ENCODE data around the gene CR1L. TPM values are rescaled to one million over a fixed set of nuclear protein-coding genes. Genes with fewer than 3 reads are reported as not detected.
"Not testable (repeated sequence)": the region's sequence is repeated elsewhere in the genome, so short reads cannot be mapped to it uniquely, and the experiment has no call there.

The CR1L gene
- 1 to 10 TPM in 3 of 4 donors, under 1 TPM in 1; 0.81 to 2.1 (median 1.5) TPM for polyA plus RNA-seq (ENCODE audit: insufficient read length in 4 of 4)

DNA sequence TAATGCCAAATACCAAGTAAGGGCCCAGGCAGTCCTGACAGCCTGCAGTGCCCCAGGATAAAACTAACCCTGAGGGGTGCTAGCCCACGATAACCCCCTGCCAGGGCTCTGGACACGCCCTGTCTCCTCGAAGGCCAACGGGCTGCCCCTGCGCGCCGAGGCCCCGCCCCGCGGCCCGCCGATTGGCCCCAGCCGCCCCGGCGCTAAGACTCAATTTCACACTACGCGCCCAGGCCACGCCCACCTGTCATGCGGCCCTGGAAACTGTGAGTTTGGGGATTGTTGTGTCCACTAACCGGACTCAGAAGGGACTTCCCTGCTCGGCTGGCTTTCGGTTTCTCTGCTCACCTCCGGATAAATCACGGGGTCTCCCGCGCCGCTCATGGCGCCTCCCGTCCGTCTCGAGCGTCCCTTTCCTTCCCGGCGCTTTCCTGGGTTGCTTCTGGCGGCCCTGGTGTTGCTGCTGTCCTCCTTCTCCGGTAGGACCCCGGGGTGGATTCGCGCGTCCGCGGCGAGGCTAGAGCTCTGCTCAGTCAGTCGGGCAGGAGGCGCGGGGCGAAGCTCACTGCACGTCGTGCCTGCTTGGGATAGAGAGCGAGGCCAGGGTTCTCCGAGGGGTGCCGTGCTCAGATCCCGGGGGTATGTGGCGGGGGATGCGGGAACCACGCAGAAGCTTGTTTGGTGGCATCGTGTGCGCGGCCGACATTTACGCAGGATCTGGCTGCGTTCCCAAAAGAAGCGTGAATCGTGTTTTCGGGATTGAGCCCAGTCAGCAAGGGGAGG, at the start of gene CR1L:
CR1L (plus strand) TSS at position 282 of the 783 bp plus-strand sequence; CDS start at position 383, 101 bp downstream.
- peak; percentile 41 to 65 (median 58) for DNase-seq (ENCODE audit: low read depth in 4 of 4, low spot score in 3 of 4)

DNA sequence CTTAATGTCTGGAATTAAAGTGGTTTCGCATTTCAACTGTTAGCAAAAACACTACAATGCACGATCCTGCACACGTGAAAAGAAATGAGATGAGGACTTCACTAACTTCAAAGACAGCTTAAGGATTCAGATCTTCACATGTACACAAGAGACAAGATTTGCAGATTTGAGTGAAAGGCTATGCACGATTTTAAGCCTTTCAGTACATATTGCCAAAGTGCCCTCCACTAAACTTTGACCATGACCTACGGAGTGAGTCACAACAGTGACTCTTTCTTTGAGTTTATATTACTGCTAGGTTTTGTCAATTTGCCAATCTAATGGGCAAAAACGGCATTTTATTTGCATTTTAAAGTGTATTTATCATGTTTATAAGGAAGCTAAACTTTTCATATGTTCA, 41.2 kb upstream of the CR1L start:
- no peak for DNase-seq (ENCODE audit: low read depth in 4 of 4, low spot score in 3 of 4)

DNA sequence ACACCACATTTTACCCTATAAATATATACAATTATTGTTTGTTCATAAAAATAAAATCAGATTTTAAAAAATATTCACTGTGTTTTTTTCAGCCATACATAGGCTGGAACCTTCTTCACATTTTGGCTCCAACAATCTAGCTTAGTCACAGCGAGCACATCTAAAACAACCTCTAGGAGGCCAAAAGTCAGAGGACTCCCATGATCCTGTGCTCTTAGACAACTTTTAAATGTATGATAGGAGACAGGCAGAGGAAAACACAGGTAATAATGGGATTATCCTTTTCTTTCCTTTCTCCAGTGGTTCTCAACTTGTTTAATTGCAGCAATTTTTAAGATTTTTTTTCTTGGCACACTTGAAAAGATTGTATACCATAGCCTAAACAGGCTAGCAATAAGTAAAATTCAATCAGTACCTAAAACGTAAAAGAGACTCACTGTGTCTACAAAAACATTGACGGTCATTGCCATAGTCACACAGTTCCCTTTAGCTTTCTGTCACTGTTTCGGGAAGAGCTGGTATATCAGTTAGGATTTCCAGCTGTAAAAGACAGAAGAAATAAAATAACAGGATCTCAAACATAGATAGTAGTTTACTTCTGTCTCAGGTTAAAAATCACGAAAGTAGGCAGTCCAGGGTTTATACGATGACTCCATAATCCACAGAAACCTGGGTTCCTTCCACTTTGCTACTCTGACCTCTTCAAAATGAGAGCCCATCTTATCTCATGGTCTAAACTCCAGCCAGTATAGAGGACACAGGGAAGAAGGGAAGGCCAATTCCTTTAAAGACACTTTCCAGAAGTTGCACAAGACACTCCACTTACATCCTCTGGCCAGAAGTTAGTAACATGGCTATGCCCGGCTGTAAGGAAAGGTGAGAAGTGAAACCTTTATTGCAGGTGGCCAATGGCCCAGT, 39.2 kb upstream of the CR1L start:
- DNase-seq (ENCODE audit: low read depth in 4 of 4, low spot score in 3 of 4): no peak

DNA sequence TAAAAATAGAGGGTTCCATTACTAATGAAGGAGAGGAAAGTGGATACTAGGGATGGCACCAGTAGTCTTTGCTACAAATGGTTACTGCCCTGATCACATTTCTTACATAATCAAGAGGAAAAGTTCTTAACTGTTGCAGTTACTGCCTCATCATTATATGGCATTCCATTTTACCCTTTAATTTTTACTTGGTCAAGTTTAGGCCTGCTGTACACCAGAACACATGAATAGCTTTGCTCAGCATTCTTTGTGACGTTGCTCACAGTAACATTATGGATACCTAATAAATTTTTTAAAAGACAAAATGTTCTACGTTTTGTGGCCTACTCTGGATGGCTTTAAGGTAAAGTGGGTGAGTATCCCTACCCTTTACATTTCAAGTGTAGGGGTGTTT, 38.6 kb upstream of the CR1L start:
- no peak for DNase-seq (ENCODE audit: low read depth in 4 of 4, low spot score in 3 of 4)

DNA sequence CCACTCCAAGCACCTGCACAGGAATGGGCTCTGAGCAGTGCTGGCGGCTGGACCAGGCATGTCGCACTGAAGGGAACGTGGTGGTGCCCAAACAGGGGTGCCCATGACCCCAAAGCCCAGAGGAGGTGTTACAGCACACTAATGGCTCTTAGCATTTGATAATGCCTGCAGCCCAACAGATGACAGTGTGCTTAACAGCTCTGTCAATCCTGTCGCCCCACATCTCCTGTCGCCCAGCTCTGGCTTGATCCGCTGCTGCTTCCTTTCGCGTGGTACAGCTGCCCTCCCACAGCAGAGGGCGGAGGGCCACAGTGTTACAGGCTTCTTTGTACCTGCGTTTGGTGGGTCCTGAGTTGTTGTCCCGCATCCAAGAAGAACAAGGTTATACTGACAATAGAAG, 32.2 kb upstream of the CR1L start:
- no peak for DNase-seq (ENCODE audit: low read depth in 4 of 4, low spot score in 3 of 4)

DNA sequence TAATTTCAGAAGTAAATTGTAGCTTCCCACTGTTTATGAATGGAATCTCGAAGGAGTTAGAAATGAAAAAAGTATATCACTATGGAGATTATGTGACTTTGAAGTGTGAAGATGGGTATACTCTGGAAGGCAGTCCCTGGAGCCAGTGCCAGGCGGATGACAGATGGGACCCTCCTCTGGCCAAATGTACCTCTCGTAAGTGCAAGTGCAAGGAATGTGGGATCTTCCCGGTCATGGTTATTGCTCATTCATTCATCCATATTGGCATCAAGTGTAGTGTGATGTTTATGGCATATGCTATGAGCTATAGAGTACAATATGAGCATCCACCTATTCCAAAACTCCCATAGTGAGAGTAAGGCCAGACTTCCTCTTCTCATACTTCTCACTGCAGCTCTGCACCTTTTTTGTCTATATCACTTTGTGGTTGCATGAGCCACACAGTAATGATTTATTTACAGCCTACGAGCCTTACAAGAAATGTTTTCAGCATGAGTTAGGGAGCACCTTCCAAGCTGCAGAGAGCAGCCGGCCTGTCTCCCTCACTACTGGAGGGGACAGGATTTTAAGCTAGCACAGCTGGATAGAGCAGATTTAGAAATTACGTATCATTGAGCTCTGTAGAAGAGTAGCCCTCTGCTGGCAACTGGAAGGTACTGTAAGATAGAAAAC, 24.9 kb upstream of the CR1L start:
- DNase-seq (ENCODE audit: low read depth in 4 of 4, low spot score in 3 of 4): peak; percentile 23 to 45 (median 38)

DNA sequence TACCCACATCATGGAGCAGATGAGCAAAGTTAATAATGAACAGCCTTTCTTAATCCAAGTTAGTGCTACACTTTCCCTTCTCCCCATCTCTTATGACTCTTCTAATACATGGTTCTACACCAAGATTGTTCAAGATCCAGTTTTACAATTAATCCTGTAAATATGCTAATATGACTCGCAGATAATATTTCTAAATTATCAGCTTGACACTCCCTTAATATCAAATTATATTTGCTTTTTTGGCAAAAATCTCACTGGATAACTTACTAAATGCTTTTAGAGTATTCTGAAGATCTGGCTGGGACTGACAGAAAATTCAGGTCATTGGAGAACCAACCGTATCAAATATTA, 24.4 kb upstream of the CR1L start:
- DNase-seq (ENCODE audit: low read depth in 4 of 4, low spot score in 3 of 4): no peak

DNA sequence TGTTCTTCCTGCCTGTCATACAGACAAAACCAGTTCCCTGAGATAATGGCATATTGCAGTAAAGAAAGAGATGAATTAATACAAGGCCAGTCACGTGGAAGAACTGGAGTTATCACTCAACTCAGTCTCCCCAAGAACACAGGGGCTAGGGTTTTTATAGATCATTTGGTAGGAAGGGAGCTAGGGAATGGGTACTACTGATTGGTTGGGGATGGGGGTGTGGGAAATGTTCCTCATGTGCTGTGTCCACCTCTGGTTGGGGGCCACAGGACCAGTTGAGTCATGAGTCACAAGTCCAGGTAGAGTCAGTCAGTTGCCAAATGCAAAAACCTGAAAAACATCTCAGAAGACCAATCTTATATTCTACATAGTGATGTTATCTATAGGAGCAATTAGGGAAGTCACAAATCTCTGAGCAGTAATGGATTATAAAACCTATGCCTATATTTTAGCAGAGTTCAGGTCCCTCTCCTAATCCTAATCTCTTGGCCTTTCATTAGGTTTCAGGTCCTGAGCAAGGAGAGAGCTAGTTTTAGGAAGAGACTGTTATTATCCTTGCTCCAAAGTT, 19.3 kb upstream of the CR1L start:
- DNase-seq (ENCODE audit: low read depth in 4 of 4, low spot score in 3 of 4): not testable (repeated sequence)

DNA sequence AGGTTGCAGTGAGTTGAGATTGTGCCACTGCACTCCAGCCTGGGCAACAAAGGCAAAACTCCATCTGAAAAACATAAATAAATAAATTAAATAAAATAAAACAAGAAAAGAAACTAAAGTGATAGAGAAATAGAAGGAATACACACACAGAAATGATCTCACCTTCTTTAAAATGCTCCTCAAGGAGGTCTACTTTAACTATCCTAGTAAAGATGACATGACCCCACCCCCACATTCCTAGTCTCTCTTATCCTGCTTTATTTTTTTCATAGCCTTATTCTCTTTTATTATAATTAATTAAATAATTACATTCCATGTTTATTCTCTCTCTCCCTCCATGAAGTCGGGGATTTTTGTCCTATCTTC, 18.0 kb upstream of the CR1L start:
- no peak for DNase-seq (ENCODE audit: low read depth in 4 of 4, low spot score in 3 of 4)

DNA sequence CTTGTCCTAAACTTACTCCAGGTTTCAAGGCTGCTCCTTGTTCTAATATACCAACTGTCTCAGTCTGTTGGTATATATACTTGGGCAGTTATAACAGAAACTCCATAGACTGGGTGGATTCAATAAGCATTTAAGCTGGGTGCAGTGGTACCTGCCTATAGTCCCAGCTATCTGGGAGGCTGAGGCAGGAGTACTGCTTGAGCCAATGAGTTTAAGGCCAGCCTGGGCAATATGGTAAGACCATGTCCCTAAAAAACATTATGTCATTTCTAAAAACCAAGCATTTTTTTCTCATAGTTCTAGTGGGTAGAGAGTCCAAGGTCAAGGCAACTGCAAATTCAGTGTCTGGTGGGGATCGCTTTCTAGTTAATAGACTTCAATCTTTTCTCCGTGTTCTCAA, 17.4 kb upstream of the CR1L start:
- DNase-seq (ENCODE audit: low read depth in 4 of 4, low spot score in 3 of 4): no peak

DNA sequence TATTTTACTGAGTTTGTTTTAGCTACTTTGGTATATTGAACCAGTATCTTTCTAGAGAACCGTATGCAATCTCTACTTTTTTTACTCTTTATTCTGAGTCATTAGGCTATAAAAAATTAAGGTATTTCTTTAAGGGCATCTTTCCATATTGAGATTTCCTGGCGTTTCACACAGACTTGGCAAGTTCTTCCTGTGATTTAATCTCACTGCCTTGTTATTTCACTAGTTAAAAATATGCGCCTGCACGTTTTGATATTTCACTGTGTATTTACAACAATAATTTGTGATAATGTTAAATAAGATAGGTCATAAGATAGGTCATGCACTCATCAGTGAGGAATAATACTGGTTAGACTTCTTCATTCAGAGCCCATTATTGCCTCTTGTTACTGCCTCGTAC, 16.2 kb upstream of the CR1L start:
- DNase-seq (ENCODE audit: low read depth in 4 of 4, low spot score in 3 of 4): no peak

DNA sequence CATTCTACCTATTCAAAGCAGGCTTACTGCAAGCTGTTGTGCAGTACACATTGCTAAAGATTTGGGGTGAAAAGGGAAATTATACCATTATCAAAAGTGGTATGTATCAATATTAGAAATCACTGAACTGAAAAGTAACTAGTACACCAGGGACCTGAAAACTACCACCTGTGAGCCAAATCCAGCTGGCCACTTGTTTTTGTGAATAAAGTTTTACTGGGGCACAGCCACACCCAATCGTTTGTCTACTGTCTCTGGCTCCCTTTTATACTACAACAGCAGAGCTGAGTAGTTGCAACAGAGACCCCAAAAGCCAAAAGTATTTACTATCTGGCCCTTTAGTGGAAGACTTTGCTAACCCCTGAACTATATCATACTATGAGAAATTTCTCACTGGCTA, 13.8 kb upstream of the CR1L start:
- no peak for DNase-seq (ENCODE audit: low read depth in 4 of 4, low spot score in 3 of 4)

DNA sequence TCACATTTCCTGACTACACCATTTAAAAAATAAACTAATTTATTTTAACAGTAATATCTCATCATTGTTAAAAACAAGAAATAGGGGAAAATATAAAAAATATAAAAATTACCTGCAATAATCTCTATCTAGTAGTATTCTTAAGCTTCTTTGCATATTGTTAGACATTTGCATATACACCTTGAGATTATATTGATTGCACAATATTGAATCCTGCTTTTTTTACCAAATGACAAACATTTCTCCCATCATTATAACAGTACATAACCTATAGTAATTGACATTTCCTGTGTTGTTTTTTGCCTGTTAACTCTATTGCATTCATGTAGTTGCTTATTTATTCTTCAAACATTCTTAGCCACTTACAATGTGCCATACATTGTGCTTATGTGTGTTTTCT, 11.7 kb upstream of the CR1L start:
- DNase-seq (ENCODE audit: low read depth in 4 of 4, low spot score in 3 of 4): no peak

DNA sequence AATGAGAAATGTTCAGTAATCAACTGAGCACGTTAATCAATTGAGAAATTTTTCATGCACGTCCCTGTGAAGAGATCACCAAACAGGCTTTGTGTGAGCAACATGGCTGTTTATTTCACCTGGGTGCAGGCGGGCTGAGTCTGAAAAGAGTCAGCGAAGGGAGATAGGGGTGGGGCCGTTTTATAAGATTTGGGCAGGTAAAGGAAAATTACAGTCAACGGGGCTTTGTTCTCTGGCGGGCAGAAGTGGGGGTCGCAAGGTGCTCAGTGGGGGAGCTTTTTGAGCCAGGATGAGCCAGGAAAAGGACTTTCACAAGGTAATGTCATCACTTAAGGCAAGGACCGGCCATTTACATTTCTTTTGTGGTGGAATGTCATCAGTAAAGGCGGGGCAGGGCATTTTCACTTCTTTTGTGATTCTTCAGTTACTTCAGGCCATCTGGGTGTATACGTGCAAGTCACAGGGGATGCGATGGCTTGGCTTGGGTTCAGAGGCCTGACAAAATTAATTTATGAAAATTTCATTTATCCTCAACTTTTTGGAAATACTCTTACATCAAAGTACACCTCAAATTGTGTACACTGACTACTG, 11.1 kb upstream of the CR1L start:
- not testable (repeated sequence) for DNase-seq (ENCODE audit: low read depth in 4 of 4, low spot score in 3 of 4)

DNA sequence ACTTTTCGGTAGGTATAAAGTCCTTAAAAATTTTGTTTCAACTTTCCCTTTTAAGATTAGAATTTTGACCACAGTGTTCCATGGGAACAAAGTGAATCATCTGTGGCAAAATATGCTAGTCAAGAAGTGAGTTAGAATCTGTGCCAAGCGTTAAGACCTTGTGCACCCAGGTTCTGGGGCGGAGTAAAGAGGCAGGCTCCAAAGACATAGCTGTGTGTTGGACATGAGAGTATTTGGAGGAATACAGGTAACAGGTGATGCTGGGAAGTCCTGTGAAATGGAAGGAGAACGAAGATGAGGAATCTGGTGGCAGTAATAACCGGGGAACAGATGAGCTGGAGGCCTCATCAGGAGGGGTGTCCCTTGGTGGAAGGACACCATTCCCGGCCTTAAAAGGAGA, 10.6 kb upstream of the CR1L start:
- DNase-seq (ENCODE audit: low read depth in 4 of 4, low spot score in 3 of 4): not testable (repeated sequence)

DNA sequence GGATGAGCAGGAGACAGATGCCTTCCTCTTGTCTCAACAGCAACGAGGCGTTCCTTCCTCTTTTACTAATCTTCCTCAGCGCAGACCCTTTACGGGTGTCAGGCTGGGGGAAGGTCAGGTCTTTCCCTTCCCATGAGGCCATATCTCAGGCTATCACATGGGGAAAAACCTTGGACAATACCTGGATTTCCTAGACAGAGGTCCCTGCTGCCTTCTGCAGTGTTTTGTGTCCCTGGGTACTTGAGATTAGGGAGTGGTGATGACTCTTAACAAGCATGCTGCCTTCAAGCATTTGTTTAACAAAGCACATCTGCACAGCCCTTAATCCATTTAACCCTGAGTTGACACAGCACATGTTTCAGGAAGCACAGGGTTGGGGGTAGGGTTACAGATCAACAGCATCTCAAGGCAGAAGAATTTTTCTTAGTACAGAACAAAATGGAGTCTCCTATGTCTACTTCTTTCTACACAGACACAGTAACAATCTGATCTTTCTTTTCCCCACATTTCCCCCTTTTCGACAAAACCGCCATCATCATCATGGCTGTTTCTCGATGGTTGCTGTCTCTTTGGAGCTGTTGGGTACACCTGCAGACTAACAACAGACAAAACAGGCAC, 9.3 kb upstream of the CR1L start:
- not testable (repeated sequence) for DNase-seq (ENCODE audit: low read depth in 4 of 4, low spot score in 3 of 4)

DNA sequence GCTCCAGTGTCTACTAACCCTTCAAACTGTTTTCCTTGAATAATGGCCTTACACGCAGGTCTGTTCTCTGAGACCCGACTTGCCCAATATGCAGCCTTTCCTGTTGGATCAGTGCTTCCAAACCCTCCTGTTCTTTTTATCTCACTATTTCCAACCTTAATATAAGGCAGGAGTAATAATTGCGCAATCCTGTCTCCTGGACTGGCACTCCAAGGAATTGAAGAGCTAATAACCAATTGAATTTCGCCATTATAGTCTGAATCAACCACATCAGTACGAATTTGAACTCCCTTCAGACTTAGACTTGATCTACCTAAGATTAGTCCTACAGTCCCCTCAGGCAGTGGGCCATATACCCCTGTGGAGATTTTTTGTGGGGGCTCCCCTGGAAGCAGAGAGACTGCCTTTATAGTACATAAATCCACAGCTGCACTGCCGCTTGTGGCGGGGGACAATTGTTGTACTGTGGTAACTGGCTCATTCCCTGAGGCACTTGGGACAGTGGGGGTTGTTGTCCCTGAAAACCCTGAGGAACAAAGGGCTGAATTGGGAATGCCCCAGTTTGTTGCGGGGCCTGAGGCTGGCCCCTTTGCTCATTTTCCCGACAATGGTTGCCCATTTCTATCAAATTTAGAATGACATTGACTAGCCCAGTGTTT, 6.3 kb upstream of the CR1L start:
- DNase-seq (ENCODE audit: low read depth in 4 of 4, low spot score in 3 of 4): not testable (repeated sequence)

DNA sequence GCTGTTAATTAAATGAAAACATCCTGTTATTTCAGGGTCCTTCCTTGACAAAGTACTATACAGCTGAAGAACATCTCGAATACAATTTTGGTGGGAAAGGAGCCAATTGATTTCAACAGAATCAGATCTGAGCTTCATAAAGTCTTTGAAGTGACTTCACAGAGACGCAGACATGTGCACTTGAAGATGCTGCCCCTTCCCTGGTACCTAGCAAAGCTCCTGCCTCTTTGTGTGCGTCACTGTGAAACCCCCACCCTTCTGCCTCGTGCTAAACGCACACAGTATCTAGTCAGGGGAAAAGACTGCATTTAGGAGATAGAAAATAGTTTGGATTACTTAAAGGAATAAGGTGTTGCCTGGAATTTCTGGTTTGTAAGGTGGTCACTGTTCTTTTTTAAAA, 5.6 kb upstream of the CR1L start:
- DNase-seq (ENCODE audit: low read depth in 4 of 4, low spot score in 3 of 4): not testable (repeated sequence)

DNA sequence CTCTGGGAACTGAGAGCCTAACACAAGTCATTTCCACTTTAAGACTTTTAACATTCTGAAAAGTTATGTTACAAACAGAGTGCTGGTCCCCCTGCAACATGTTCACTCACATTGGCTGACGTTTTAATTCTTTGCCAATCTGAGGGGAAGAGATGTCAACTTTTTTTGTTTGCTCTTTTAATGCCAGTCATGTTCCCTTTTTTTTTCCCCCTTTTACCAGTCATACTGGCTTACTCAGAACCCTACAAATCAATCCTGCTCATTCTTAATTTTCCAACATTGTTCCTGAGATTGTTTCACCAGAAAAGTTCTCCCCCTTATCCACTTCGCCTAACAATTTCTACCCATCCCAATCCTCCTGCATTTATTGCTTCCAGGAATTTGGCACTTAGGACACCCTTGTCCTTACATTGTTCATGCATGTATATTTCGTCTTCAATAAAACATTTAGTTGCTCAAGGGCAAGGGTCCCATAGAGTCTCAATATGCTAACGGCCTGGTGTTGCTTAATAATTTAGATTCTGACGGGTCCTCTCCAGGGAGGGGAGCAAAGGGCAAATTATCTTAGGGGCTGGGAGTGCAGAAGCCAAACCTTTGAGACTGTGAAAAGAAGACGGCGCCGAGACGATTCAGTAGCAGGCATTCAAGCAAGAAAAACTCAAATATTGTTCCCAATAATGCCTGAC, 624 bp upstream of the CR1L start:
- no peak for DNase-seq (ENCODE audit: low read depth in 4 of 4, low spot score in 3 of 4)
